CD8-positive, alpha-beta memory T cell (primary cell): ENCODE measurements around the gene MEGF10. TPM values are rescaled to one million over a fixed set of nuclear protein-coding genes. Genes with fewer than 3 reads are reported as not detected.
"Not testable (repeated sequence)": the region's sequence is repeated elsewhere in the genome, so short reads cannot be mapped to it uniquely, and the experiment has no call there.

Experiments
- CTCF ChIA-PET: fragments of 350-600 bp; sonication (Branson Sonifier 250); formaldehyde crosslinking; loops from one replicate; lab custom pipeline; 2021; ENCODE audit warnings: antibody characterized with exemption; lab: Charles Lee
- POLR2A ChIA-PET: fragments of 350-600 bp; sonication (Branson Sonifier 250); formaldehyde crosslinking; loops from one replicate; lab custom pipeline; 2021; ENCODE audit warnings: antibody characterized with exemption; lab: Charles Lee
- DNase-seq, 5 donors: peaks; one replicate each; pipeline versions ENCODE4 v3.0.0 to v3.0.0-alpha.2; 2020 to 2022; ENCODE audit warnings: mixed read lengths in 1 of 5
- H3K27ac ChIP-seq: one replicate; pipeline ENCODE4 v1.7.0; 2013; ENCODE audit warnings: low read depth, mild to moderate bottlenecking, low read length, moderate library complexity
- H3K27me3 ChIP-seq: 2 replicates; pipeline ENCODE4 v1.7.0; 2013; ENCODE audit warnings: low read length, mild to moderate bottlenecking; ENCODE audit not compliant: insufficient read depth, poor library complexity, severe bottlenecking
- H3K36me3 ChIP-seq: 2 replicates; pipeline ENCODE4 v1.7.0; 2013; ENCODE audit warnings: mild to moderate bottlenecking, low read length, moderate library complexity; ENCODE audit not compliant: insufficient read depth
- H3K4me1 ChIP-seq: 2 replicates; pipeline ENCODE4 v1.7.0; 2013; ENCODE audit warnings: mild to moderate bottlenecking, low read length, moderate library complexity; ENCODE audit not compliant: insufficient read depth
- H3K4me3 ChIP-seq: 2 replicates; pipeline ENCODE4 v1.7.0; 2013; ENCODE audit warnings: mild to moderate bottlenecking, low read length
- H3K9me3 ChIP-seq: 2 replicates; pipeline ENCODE4 v1.7.0; 2013; ENCODE audit warnings: mild to moderate bottlenecking, low read length
- H3K27ac Mint-ChIP-seq, 8 donors: one replicate each; pipeline ENCODE4 v1.8.0; 2020 to 2021; ENCODE audit warnings: mixed read lengths in 8 of 8, mild to moderate bottlenecking in 6 of 8, inconsistent platforms in 3 of 8, moderate library complexity in 3 of 8
- H3K27me3 Mint-ChIP-seq, 2 donors: one replicate each; pipeline ENCODE4 v1.8.0; 2020 to 2021; ENCODE audit warnings: mixed read lengths in 2 of 2, mild to moderate bottlenecking in 1 of 2, moderate library complexity in 1 of 2
- H3K36me3 Mint-ChIP-seq, 3 donors: one replicate each; pipeline ENCODE4 v1.8.0; 2020 to 2021; ENCODE audit warnings: mixed read lengths in 3 of 3, inconsistent platforms in 1 of 3, mild to moderate bottlenecking in 1 of 3
- H3K4me1 Mint-ChIP-seq, 3 donors: one replicate each; pipeline ENCODE4 v1.8.0; 2020 to 2021; ENCODE audit warnings: mixed read lengths in 3 of 3, inconsistent platforms in 1 of 3, mild to moderate bottlenecking in 1 of 3
- H3K4me3 Mint-ChIP-seq, 7 donors: one replicate each; pipeline ENCODE4 v1.8.0; 2020 to 2021; ENCODE audit warnings: mixed read lengths in 7 of 7, mild to moderate bottlenecking in 6 of 7, moderate library complexity in 4 of 7, inconsistent platforms in 2 of 7
- H3K9me3 Mint-ChIP-seq, 5 donors: one replicate each; pipeline ENCODE4 v1.8.0; 2020 to 2022; ENCODE audit warnings: mixed read lengths in 5 of 5, mild to moderate bottlenecking in 3 of 5, moderate library complexity in 2 of 5, inconsistent platforms in 1 of 5
- polyA plus RNA-seq: library from polyadenylated mRNA; unstranded; fragments of 300-500 nt; fragmentation: Illumina TruSeq; gene quantifications from one replicate; pipeline ENCODE4 v1.2.3, GENCODE V29; 2021
- total RNA-seq, 2 experiments: library from RNA; stranded (reverse); gene quantifications; one replicate each; pipeline ENCODE4 v1.2.3, GENCODE V29; 2021

Gene MEGF10
- total and polyA plus RNA-seq, 3 experiments from 2014 or later, result not detected

DNA sequence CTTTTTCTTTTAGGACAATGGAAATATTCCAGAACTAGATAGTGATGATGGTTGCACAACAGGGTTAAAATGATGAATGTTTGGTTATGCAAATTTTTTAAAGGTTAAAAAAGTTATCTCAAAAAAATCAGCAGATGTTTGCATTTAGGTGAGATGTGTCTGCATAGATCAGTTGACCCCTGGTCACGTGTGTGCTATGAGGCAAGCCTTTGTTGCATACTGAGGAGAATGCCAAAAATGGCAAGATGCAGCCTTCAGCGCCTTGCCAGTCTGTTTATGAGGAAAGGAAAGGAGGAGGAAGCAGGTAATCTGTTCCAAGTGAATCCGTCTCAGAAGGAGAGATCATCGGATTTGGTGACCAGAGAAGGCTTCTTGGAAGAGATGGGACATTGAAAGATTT lies 11.9 kb downstream of the MEGF10 start:
- no peaks in the 10 kb centered on the region for H3K9me3 ChIP-seq
- ChIA-PET CTCF (no interaction called here), POLR2A (interaction anchor here (0.7 kb wide), 1 partner anchor 298 kb away, joined by 7 read pairs; no protein-coding TSS in a partner anchor)
- no peaks in the 10 kb centered on the region for H3K36me3 ChIP-seq
- Mint-ChIP-seq H3K36me3 (no peaks in the 10 kb centered on the region), H3K9me3 (no peaks in the 10 kb centered on the region), H3K4me1 (no peaks in the 10 kb centered on the region), H3K27me3 (peaks cover 7 to 26% of the 10 kb centered on the region in 2 donors), H3K4me3 (no peak overlapping the region), H3K27ac (no peak overlapping the region)
- no peak for DNase-seq
- H3K27ac ChIP-seq, result no peak overlapping the region
- no peaks in the 10 kb centered on the region for H3K4me1 ChIP-seq
- no peaks in the 10 kb centered on the region for H3K27me3 ChIP-seq
- H3K4me3 ChIP-seq, result no peak overlapping the region

DNA sequence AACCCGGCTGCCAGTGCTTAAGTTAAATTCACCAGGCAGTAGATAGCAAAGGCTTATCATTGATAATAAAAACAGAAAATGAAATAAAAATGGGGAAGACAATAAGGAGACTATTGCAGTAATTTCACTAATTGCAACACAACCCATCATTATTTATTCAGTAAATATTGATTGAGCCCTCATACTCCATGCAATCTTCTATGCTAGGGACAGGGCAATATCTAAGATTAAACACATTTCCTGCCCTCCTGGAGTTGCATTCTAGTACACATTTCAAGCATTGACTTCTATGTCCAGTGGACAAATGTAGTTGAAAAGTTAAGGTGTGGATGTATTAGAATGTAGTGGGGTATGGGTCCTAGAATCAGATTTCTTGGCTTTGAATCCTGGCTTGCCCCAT lies 12.8 kb downstream of the MEGF10 start:
- no peaks in the 10 kb centered on the region for H3K4me1 Mint-ChIP-seq
- H3K4me3 ChIP-seq, result no peak overlapping the region
- POLR2A ChIA-PET, result interaction anchor here (0.7 kb wide), 1 partner anchor 299 kb away, joined by 7 read pairs; no protein-coding TSS in a partner anchor
- no peak for DNase-seq
- H3K27me3 ChIP-seq, result no peaks in the 10 kb centered on the region
- H3K27ac ChIP-seq, result no peak overlapping the region
- H3K9me3 Mint-ChIP-seq, result no peaks in the 10 kb centered on the region
- no peak overlapping the region for H3K27ac Mint-ChIP-seq
- H3K36me3 ChIP-seq, result no peaks in the 10 kb centered on the region
- H3K4me3 Mint-ChIP-seq, result no peak overlapping the region
- CTCF ChIA-PET, result no interaction called here
- H3K36me3 Mint-ChIP-seq, result no peaks in the 10 kb centered on the region
- peaks cover 5 to 18% of the 10 kb centered on the region in 2 donors for H3K27me3 Mint-ChIP-seq
- no peaks in the 10 kb centered on the region for H3K9me3 ChIP-seq
- H3K4me1 ChIP-seq, result no peaks in the 10 kb centered on the region

DNA sequence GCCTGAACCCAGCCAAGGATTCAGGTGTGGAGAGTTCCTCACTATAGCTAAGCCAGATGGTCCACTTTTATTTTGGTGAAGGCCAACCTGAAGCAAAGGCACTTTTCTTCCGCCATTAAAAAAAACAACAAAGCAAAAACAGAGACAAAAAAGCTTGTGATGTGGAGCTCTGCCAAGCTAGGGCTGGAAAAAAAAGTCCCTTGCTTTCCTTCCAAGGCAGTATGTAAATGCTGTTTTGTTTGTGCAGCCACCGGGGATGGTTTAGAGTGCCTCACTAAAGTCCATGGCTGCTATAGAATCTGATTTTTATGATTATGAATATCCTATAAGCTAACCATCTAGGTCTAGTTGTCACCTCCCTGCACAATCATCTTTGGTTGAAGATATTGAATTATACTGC lies 14.9 kb downstream of the MEGF10 start:
- no peak for DNase-seq
- H3K36me3 ChIP-seq, result no peaks in the 10 kb centered on the region
- ChIA-PET CTCF (interaction anchor here (0.8 kb wide), 1 partner anchor 76 kb away, joined by 3 read pairs; no protein-coding TSS in a partner anchor), POLR2A (no interaction called here)
- H3K27me3 ChIP-seq, result no peaks in the 10 kb centered on the region
- Mint-ChIP-seq H3K27me3 (peaks cover 7 to 22% of the 10 kb centered on the region in 2 donors), H3K36me3 (no peaks in the 10 kb centered on the region), H3K4me1 (no peaks in the 10 kb centered on the region), H3K9me3 (no peaks in the 10 kb centered on the region), H3K4me3 (no peak overlapping the region), H3K27ac (no peak overlapping the region)
- H3K9me3 ChIP-seq, result no peaks in the 10 kb centered on the region
- no peaks in the 10 kb centered on the region for H3K4me1 ChIP-seq
- no peak overlapping the region for H3K27ac ChIP-seq
- H3K4me3 ChIP-seq, result no peak overlapping the region

DNA sequence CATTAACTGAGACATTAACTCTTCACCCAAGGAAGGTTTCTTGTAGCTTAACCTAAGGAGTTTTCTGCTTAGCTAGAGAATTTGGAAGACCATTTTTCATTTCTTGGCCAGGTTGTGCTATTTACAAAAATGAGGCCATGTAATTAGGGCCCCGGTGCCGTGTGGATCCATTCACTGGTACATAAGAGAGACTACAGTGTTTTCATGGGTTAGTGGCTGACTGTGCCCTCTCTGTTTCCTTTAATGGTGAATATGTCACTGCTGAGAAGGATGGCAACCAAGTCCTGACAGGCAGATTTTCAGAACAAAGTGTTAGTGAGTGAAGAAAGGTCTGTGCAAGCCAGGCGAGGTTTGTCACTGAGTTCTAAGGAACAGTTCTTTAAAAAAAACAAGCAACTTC lies 15.4 kb downstream of the MEGF10 start:
- CTCF ChIA-PET, result interaction anchor here (0.8 kb wide), 1 partner anchor 77 kb away, joined by 3 read pairs; no protein-coding TSS in a partner anchor
- no peak overlapping the region for H3K4me3 Mint-ChIP-seq

DNA sequence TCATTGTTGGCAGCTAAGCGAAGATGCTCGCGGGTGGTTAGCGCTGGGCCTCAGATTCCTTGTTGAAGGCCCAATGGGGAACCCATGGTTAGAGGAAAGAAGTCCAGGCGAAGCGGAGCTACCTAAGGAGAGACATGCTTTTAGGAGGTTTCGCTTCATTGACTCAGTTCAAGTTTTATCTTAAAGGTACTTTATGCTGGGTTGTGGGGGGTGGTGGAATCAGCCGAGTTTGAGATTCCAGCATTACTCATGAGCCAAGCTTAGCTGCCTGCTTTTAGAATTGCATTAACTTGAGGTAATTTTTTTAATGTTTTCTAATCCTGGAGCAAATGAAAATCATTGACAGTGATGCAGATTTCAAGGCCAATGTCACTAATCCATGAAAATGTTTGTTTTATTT lies 16.1 kb downstream of the MEGF10 start:
- no peaks in the 10 kb centered on the region for H3K4me1 Mint-ChIP-seq
- no peaks in the 10 kb centered on the region for H3K36me3 Mint-ChIP-seq
- Histone ChIP-seq H3K27me3 (no peaks in the 10 kb centered on the region), H3K4me3 (no peak overlapping the region), H3K4me1 (no peaks in the 10 kb centered on the region), H3K36me3 (no peaks in the 10 kb centered on the region), H3K27ac (no peak overlapping the region), H3K9me3 (no peaks in the 10 kb centered on the region)
- H3K4me3 Mint-ChIP-seq, result no peak overlapping the region
- H3K9me3 Mint-ChIP-seq, result no peaks in the 10 kb centered on the region
- CTCF ChIA-PET, result no interaction called here
- DNase-seq, result no peak
- H3K27ac Mint-ChIP-seq, result no peak overlapping the region
- POLR2A ChIA-PET, result no interaction called here
- H3K27me3 Mint-ChIP-seq, result peaks cover 7 to 22% of the 10 kb centered on the region in 2 donors

More for the DNA sequence above, 15.4 kb downstream of the MEGF10 start:
- Mint-ChIP-seq H3K36me3 (no peaks in the 10 kb centered on the region), H3K27ac (no peak overlapping the region), H3K4me1 (no peaks in the 10 kb centered on the region), H3K9me3 (no peaks in the 10 kb centered on the region), H3K27me3 (peaks cover 7 to 22% of the 10 kb centered on the region in 2 donors)
- Histone ChIP-seq H3K27me3 (no peaks in the 10 kb centered on the region), H3K4me3 (no peak overlapping the region), H3K27ac (no peak overlapping the region), H3K36me3 (no peaks in the 10 kb centered on the region), H3K9me3 (no peaks in the 10 kb centered on the region), H3K4me1 (no peaks in the 10 kb centered on the region)
- POLR2A ChIA-PET, result no interaction called here
- no peak for DNase-seq

DNA sequence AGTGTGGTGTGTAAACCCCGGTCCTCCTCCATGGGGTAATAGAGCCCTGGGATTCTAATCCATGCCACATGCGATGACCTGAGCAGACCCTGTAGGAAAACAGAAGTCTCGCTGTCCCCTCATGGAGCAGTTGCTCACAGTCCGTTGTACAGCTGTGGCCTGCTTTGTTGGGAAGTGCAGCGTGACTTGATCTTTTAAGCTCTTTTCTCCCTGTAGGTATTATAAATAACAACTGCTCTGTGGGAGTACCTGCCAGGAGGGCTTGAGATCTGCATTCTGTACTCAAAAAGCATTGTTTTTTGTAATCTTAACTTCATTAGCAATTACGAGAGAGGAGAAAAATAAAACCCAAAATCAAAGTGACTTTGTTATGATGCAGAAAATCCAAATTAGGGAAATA lies 17.3 kb downstream of the MEGF10 start:
- Histone ChIP-seq H3K4me3 (no peak overlapping the region), H3K36me3 (no peaks in the 10 kb centered on the region), H3K27me3 (no peaks in the 10 kb centered on the region), H3K9me3 (no peaks in the 10 kb centered on the region), H3K27ac (no peak overlapping the region), H3K4me1 (no peaks in the 10 kb centered on the region)
- H3K4me3 Mint-ChIP-seq, result no peak overlapping the region
- POLR2A ChIA-PET, result no interaction called here
- DNase-seq, result no peak
- H3K36me3 Mint-ChIP-seq, result no peaks in the 10 kb centered on the region
- no peaks in the 10 kb centered on the region for H3K4me1 Mint-ChIP-seq
- H3K9me3 Mint-ChIP-seq, result no peaks in the 10 kb centered on the region
- no peak overlapping the region for H3K27ac Mint-ChIP-seq
- CTCF ChIA-PET, result no interaction called here
- H3K27me3 Mint-ChIP-seq, result peaks cover 5 to 14% of the 10 kb centered on the region in 2 donors

DNA sequence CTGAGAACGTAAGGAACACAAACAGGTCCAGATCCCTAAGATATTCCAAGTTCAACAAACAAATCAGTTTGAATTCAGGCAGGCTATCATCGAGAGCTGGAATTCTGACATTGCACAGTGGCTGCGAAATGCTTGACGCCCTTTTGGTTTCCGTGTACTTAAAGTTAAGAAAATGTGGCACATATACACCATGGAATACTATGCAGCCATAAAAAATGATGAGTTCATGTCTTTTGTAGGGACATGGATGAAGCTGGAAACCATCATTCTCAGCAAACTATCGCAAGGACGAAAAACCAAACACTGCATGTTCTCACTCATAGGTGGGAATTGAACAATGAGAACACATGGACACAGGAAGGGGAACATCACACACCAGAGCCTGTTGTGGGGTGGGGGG lies 17.7 kb downstream of the MEGF10 start:
- H3K9me3 Mint-ChIP-seq, H3K4me1 Mint-ChIP-seq, H3K36me3 ChIP-seq, H3K27me3 ChIP-seq, H3K27ac ChIP-seq, POLR2A ChIA-PET, DNase-seq, H3K9me3 ChIP-seq, CTCF ChIA-PET, H3K4me3 ChIP-seq, H3K4me3 Mint-ChIP-seq, H3K27ac Mint-ChIP-seq, H3K4me1 ChIP-seq, H3K36me3 Mint-ChIP-seq: not testable (repeated sequence)
- H3K27me3 Mint-ChIP-seq, result peaks cover 5 to 13% of the 10 kb centered on the region in 2 donors

DNA sequence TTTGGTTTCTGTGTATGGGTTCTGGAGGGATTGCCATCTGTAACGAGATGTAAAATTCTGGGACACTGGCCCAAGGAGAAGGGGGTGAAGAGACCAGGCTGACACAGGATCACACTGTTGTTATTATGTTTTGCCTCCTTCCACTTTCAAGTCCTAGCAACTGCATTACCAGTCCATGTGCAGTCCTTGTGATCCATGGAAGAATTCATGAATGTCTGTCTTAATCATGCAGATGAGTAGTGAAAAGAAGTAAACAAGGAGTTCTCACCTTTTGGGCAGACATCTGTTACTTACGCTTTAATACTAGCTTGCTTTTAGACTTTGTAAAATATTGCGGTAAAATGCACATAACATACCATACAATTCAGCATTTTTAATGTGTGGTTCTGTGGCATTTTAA lies 18.3 kb downstream of the MEGF10 start:
- Mint-ChIP-seq H3K27me3 (peaks cover 7 to 13% of the 10 kb centered on the region in 2 donors), H3K36me3 (no peaks in the 10 kb centered on the region), H3K4me3 (no peak overlapping the region), H3K4me1 (peaks cover 0 to 4% (median 3%) of the 10 kb centered on the region in 3 donors), H3K27ac (no peak overlapping the region), H3K9me3 (no peaks in the 10 kb centered on the region)
- POLR2A ChIA-PET, result no interaction called here
- no peaks in the 10 kb centered on the region for H3K27me3 ChIP-seq
- H3K4me3 ChIP-seq, result no peak overlapping the region
- H3K4me1 ChIP-seq, result no peaks in the 10 kb centered on the region
- DNase-seq, result no peak
- H3K36me3 ChIP-seq, result no peaks in the 10 kb centered on the region
- CTCF ChIA-PET, result no interaction called here
- H3K27ac ChIP-seq, result no peak overlapping the region
- H3K9me3 ChIP-seq, result no peaks in the 10 kb centered on the region
